Activated naive CD4-positive, alpha-beta T cell treated with anti-CD3 and anti-CD28 coated beads, Interleukin-2, amount 50 U/mL, for 16 hours (primary cell): Measurements from ENCODE around the gene DIAPH3.

Experiments used
- DNase-seq: peaks from one replicate; pipeline ENCODE4 v3.0.0-alpha.2; 2020

The DIAPH3 gene

GRCh38 chr13:60150538-60150937, 13.2 kb downstream of the DIAPH3 start:
- no peak for DNase-seq

- DNase-seq, result no peak
These were observed 14.8 kb downstream of the DIAPH3 start for GRCh38 chr13:60148918-60149317.

GRCh38 chr13:60147361-60147760, 16.4 kb downstream of the DIAPH3 start:
- DNase-seq, result no peak

GRCh38 chr13:60146471-60146870, 17.3 kb downstream of the DIAPH3 start:
- no peak for DNase-seq

GRCh38 chr13:60143775-60144174, 20.0 kb downstream of the DIAPH3 start:
- no peak for DNase-seq

GRCh38 chr13:60139272-60139671, 24.5 kb downstream of the DIAPH3 start:
- no peak for DNase-seq

GRCh38 chr13:60138674-60139073, 25.1 kb downstream of the DIAPH3 start:
- DNase-seq, result no peak

- no peak for DNase-seq
These were observed 25.7 kb downstream of the DIAPH3 start for GRCh38 chr13:60137911-60138560.

GRCh38 chr13:60135344-60135743, 28.4 kb downstream of the DIAPH3 start:
- no peak for DNase-seq

- no peak for DNase-seq
These were observed 29.4 kb downstream of the DIAPH3 start for GRCh38 chr13:60134376-60134775.

GRCh38 chr13:60121337-60121687, 42.4 kb downstream of the DIAPH3 start:
- no peak for DNase-seq

- DNase-seq, result no peak
These were observed 43.0 kb downstream of the DIAPH3 start for GRCh38 chr13:60120617-60121336.

GRCh38 chr13:60118696-60119400, 44.9 kb downstream of the DIAPH3 start:
- DNase-seq, result no peak

- DNase-seq, result no peak
These were observed 49.2 kb downstream of the DIAPH3 start for GRCh38 chr13:60114499-60115028.

GRCh38 chr13:60112771-60113170, 51.0 kb downstream of the DIAPH3 start:
- no peak for DNase-seq

- no peak for DNase-seq
These were observed 52.0 kb downstream of the DIAPH3 start for GRCh38 chr13:60111691-60112090.

GRCh38 chr13:60109285-60109684, 54.4 kb downstream of the DIAPH3 start:
- DNase-seq, result no peak

- DNase-seq, result no peak
These were observed 55.1 kb downstream of the DIAPH3 start for GRCh38 chr13:60108589-60108988.

GRCh38 chr13:60099631-60100420, 63.9 kb downstream of the DIAPH3 start:
- no peak for DNase-seq

GRCh38 chr13:60095300-60095699, 68.4 kb downstream of the DIAPH3 start:
- no peak for DNase-seq

- DNase-seq, result no peak
These were observed 69.2 kb downstream of the DIAPH3 start for GRCh38 chr13:60094385-60095088.

GRCh38 chr13:60093425-60094019, 70.2 kb downstream of the DIAPH3 start:
- no peak for DNase-seq
